ENCODE measurements around the gene ERCC1.

ERCC1 gene

GRCh38 chr19:45423033-45423588, 606 bp downstream of the ERCC1 start:
- no peak for TF ChIP-seq EGR1 (IDR thresholded peaks at IDR 0.05)

- TF ChIP-seq TEAD4 (IDR thresholded peaks at IDR 0.05) (no peak), NFIC (IDR thresholded peaks at IDR 0.05) (no peak), TCF12 (IDR thresholded peaks at IDR 0.05; ENCODE audit: low read depth) (no peak), ZBTB7A (IDR thresholded peaks at IDR 0.05; ENCODE audit: low read depth) (no peak), RAD21 (IDR thresholded peaks at IDR 0.05; ENCODE audit: low read depth) (no peak), REST (IDR thresholded peaks at IDR 0.05; ENCODE audit: low read depth) (no peak), CEBPB (IDR thresholded peaks at IDR 0.05) (no peak), CREB1 (IDR thresholded peaks at IDR 0.05; ENCODE audit: low read depth) (no peak), TAF1 (IDR thresholded peaks at IDR 0.05; ENCODE audit: low read depth) (no peak), EP300 (IDR thresholded peaks at IDR 0.05; ENCODE audit: borderline replicate concordance) (no peak), USF1 (IDR thresholded peaks at IDR 0.05) (no peak), YY1 (IDR thresholded peaks at IDR 0.05; ENCODE audit: low read depth) (no peak), EGR1 (IDR thresholded peaks at IDR 0.05) (no peak), MAX (IDR thresholded peaks at IDR 0.05) (no peak), FOXM1 (IDR thresholded peaks at IDR 0.05; ENCODE audit: borderline replicate concordance, low read depth) (no peak)
Observed at GRCh38 chr19:45421947-45422498, 1.7 kb downstream of the ERCC1 start.

- TF ChIP-seq RAD21 (IDR thresholded peaks at IDR 0.05; ENCODE audit: low read depth) (no peak), FOXM1 (IDR thresholded peaks at IDR 0.05; ENCODE audit: borderline replicate concordance, low read depth) (no peak), MAX (IDR thresholded peaks at IDR 0.05) (no peak), EGR1 (IDR thresholded peaks at IDR 0.05) (no peak), USF1 (IDR thresholded peaks at IDR 0.05) (no peak), REST (IDR thresholded peaks at IDR 0.05; ENCODE audit: low read depth) (no peak), CREB1 (IDR thresholded peaks at IDR 0.05; ENCODE audit: low read depth) (no peak), TAF1 (IDR thresholded peaks at IDR 0.05; ENCODE audit: low read depth) (no peak), CEBPB (IDR thresholded peaks at IDR 0.05) (no peak), TEAD4 (IDR thresholded peaks at IDR 0.05) (no peak), NFIC (IDR thresholded peaks at IDR 0.05) (no peak), ZBTB7A (IDR thresholded peaks at IDR 0.05; ENCODE audit: low read depth) (no peak), TCF12 (IDR thresholded peaks at IDR 0.05; ENCODE audit: low read depth) (no peak), YY1 (IDR thresholded peaks at IDR 0.05; ENCODE audit: low read depth) (no peak), EP300 (IDR thresholded peaks at IDR 0.05; ENCODE audit: borderline replicate concordance) (no peak)
Observed at GRCh38 chr19:45420871-45421270, 2.8 kb downstream of the ERCC1 start.

GRCh38 chr19:45420356-45420755, 3.4 kb downstream of the ERCC1 start:
- TF ChIP-seq TAF1 (IDR thresholded peaks at IDR 0.05; ENCODE audit: low read depth) (no peak), EGR1 (IDR thresholded peaks at IDR 0.05) (no peak), MAX (IDR thresholded peaks at IDR 0.05) (no peak), USF1 (IDR thresholded peaks at IDR 0.05) (no peak), NFIC (IDR thresholded peaks at IDR 0.05) (no peak), FOXM1 (IDR thresholded peaks at IDR 0.05; ENCODE audit: borderline replicate concordance, low read depth) (no peak), TCF12 (IDR thresholded peaks at IDR 0.05; ENCODE audit: low read depth) (no peak), CEBPB (IDR thresholded peaks at IDR 0.05) (no peak), TEAD4 (IDR thresholded peaks at IDR 0.05) (no peak), EP300 (IDR thresholded peaks at IDR 0.05; ENCODE audit: borderline replicate concordance) (no peak), CREB1 (IDR thresholded peaks at IDR 0.05; ENCODE audit: low read depth) (no peak), REST (IDR thresholded peaks at IDR 0.05; ENCODE audit: low read depth) (no peak), YY1 (IDR thresholded peaks at IDR 0.05; ENCODE audit: low read depth) (no peak), RAD21 (IDR thresholded peaks at IDR 0.05; ENCODE audit: low read depth) (no peak), ZBTB7A (IDR thresholded peaks at IDR 0.05; ENCODE audit: low read depth) (no peak)
